Ishikawa (cell line): Measurements from ENCODE around the gene USP7.

Experiments used
- CEBPB ChIP-seq: IDR thresholded peaks from 2 replicates; pipeline ENCODE4 v1.6.1; 2012
- CREB1 ChIP-seq: IDR thresholded peaks from 2 replicates; pipeline ENCODE4 v1.6.1; 2012; ENCODE audit warnings: low read depth
- EGR1 ChIP-seq: IDR thresholded peaks from 2 replicates; pipeline ENCODE4 v1.6.1; 2012
- EP300 ChIP-seq: IDR thresholded peaks from 2 replicates; pipeline ENCODE4 v1.6.1; 2012; ENCODE audit warnings: borderline replicate concordance
- FOXM1 ChIP-seq: IDR thresholded peaks from 2 replicates; pipeline ENCODE4 v1.6.1; 2012; ENCODE audit warnings: low read depth, borderline replicate concordance
- MAX ChIP-seq: IDR thresholded peaks from 2 replicates; pipeline ENCODE4 v1.6.1; 2012
- NFIC ChIP-seq: IDR thresholded peaks from 2 replicates; pipeline ENCODE4 v1.6.1; 2012
- RAD21 ChIP-seq: IDR thresholded peaks from 2 replicates; pipeline ENCODE4 v1.6.1; 2012; ENCODE audit warnings: low read depth
- TAF1 ChIP-seq: IDR thresholded peaks from 2 replicates; pipeline ENCODE4 v1.6.1; 2012; ENCODE audit warnings: low read depth, mild to moderate bottlenecking
- TCF12 ChIP-seq: IDR thresholded peaks from 2 replicates; pipeline ENCODE4 v1.6.1; 2012; ENCODE audit warnings: low read depth
- TEAD4 ChIP-seq: IDR thresholded peaks from 2 replicates; pipeline ENCODE4 v1.6.1; 2012
- YY1 ChIP-seq: IDR thresholded peaks from 2 replicates; pipeline ENCODE4 v1.6.1; 2012; ENCODE audit warnings: low read depth
- ZBTB7A ChIP-seq: IDR thresholded peaks from 2 replicates; pipeline ENCODE4 v1.6.1; 2012; ENCODE audit warnings: low read depth
- TF ChIP-seq, protein P1 (sequence below): IDR thresholded peaks from 2 replicates; pipeline ENCODE4 v1.6.1; 2012; ENCODE audit warnings: low read depth, mild to moderate bottlenecking
- TF ChIP-seq, protein P2 (sequence below): IDR thresholded peaks from 2 replicates; pipeline ENCODE4 v1.6.1; 2012

The USP7 gene

DNA sequence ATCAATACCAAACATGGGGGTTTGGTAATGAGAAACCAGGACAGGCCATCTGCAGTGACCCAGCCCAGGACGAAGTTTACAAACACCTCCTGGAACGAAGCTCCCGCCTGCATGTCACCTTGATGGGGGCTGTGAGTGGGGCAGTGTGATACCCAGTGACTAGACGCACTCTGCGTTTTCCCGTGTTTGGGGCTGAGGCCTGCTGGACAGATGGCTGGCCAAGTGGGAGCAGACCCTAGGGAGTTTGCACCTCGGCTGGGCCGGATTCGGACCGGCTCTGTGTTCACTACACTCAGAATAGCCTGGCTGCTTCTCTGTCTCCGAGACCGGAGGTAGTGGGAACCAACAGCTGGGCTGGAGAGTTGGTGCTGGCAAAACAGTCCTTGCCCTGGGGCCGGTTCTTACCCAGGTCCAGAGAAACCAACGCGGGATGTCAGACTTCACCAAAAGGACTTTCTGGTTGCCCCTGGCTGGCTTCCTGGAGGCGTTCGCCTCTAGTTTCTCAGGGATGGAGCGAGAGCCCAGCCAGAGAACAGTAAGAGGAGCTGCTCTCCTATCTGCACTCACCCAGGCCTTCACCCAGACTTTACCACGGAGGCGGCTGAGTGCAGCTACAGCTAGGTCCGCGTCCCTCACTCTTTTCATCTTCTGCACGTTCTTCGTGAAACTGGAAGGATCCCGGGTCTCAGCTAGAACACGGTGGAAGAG is 115.3 kb downstream of the USP7 start:
- no peak for TF ChIP-seq TCF12
- no peak for TF ChIP-seq CREB1
- no peak for TF ChIP-seq TEAD4
- no peak for TF ChIP-seq EP300
- no peak for TF ChIP-seq CEBPB
- TF ChIP-seq, protein P1, sequence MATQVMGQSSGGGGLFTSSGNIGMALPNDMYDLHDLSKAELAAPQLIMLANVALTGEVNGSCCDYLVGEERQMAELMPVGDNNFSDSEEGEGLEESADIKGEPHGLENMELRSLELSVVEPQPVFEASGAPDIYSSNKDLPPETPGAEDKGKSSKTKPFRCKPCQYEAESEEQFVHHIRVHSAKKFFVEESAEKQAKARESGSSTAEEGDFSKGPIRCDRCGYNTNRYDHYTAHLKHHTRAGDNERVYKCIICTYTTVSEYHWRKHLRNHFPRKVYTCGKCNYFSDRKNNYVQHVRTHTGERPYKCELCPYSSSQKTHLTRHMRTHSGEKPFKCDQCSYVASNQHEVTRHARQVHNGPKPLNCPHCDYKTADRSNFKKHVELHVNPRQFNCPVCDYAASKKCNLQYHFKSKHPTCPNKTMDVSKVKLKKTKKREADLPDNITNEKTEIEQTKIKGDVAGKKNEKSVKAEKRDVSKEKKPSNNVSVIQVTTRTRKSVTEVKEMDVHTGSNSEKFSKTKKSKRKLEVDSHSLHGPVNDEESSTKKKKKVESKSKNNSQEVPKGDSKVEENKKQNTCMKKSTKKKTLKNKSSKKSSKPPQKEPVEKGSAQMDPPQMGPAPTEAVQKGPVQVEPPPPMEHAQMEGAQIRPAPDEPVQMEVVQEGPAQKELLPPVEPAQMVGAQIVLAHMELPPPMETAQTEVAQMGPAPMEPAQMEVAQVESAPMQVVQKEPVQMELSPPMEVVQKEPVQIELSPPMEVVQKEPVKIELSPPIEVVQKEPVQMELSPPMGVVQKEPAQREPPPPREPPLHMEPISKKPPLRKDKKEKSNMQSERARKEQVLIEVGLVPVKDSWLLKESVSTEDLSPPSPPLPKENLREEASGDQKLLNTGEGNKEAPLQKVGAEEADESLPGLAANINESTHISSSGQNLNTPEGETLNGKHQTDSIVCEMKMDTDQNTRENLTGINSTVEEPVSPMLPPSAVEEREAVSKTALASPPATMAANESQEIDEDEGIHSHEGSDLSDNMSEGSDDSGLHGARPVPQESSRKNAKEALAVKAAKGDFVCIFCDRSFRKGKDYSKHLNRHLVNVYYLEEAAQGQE: no peak
- TF ChIP-seq TAF1: no peak
- TF ChIP-seq, protein P2, sequence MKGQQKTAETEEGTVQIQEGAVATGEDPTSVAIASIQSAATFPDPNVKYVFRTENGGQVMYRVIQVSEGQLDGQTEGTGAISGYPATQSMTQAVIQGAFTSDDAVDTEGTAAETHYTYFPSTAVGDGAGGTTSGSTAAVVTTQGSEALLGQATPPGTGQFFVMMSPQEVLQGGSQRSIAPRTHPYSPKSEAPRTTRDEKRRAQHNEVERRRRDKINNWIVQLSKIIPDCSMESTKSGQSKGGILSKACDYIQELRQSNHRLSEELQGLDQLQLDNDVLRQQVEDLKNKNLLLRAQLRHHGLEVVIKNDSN: no peak
- TF ChIP-seq MAX: no peak
- no peak for TF ChIP-seq RAD21
- TF ChIP-seq FOXM1: no peak
- no peak for TF ChIP-seq EGR1
- TF ChIP-seq NFIC: no peak
- no peak for TF ChIP-seq YY1
- no peak for TF ChIP-seq ZBTB7A

DNA sequence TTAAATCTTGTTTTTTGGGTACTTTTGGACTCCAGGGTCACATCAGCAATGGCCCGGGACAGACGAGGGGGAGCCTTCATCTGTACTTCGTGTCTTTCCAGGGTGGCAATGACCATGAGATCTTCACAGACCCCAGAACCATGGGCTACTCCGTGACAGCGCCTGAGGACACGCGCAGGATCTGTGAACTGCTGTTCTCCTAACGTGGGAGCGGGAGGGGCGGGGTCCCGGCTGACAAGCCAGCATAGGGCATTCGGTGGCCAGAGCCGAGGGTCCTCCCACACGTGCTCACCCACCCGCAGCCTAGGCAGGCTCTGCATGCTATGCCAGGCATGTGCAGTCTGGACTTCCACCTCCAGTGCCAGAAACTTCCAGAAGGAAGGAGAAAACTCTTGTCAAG is 116.1 kb downstream of the USP7 start:
- TF ChIP-seq EP300 (no peak), YY1 (no peak), MAX (no peak), TEAD4 (no peak), RAD21 (no peak), CEBPB (no peak), FOXM1 (no peak)

DNA sequence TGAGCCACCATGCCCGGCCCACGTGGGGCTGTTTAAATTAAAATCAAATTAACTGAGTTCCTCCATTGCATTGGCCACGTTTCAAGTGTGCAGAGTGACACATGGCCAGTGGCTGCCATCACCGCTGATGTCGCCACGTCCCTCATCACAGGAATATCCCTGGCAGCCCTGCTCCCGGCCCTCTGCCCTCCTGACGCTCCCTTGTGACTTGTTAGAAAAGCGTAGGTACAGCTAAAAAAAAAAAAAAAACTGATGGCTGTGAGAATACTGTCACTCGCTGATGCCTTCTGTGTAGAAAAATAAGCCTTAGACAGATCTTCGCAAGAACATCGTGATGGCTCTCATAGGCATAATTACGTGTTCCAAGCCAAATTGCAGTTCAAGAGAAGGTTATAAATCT is 116.6 kb downstream of the USP7 start:
- no peak for TF ChIP-seq RAD21
- no peak for TF ChIP-seq MAX
- TF ChIP-seq, protein P2: no peak
- no peak for TF ChIP-seq EP300
- no peak for TF ChIP-seq YY1
- TF ChIP-seq EGR1: no peak
- TF ChIP-seq CREB1: no peak
- TF ChIP-seq NFIC: no peak
- no peak for TF ChIP-seq ZBTB7A
- no peak for TF ChIP-seq TCF12
- TF ChIP-seq CEBPB: no peak
- TF ChIP-seq, protein P1: no peak
- TF ChIP-seq FOXM1: no peak
- TF ChIP-seq TEAD4: no peak
- no peak for TF ChIP-seq TAF1

GRCh38 chr16:8846401-8846932 is 117.2 kb downstream of the USP7 start:
- TF ChIP-seq ZBTB7A (no peak), EP300 (no peak), TCF12 (no peak), CREB1 (no peak), RAD21 (no peak), CEBPB (no peak), FOXM1 (no peak)

- TF ChIP-seq RAD21 (no peak), CEBPB (no peak), NFIC (no peak), TEAD4 (no peak), CREB1 (no peak), EP300 (no peak), YY1 (no peak), TAF1 (no peak)
- TF ChIP-seq, protein P2: no peak
- TF ChIP-seq, protein P1: no peak
Measured at GRCh38 chr16:8845699-8846298, 117.9 kb downstream of the USP7 start.
